ENCODE results near the gene CASR. TPM values are rescaled to one million over a fixed set of nuclear protein-coding genes. Genes with fewer than 3 reads are reported as not detected.

CASR gene
- total RNA-seq, 1 donor from 2014 or later = not detected

DNA sequence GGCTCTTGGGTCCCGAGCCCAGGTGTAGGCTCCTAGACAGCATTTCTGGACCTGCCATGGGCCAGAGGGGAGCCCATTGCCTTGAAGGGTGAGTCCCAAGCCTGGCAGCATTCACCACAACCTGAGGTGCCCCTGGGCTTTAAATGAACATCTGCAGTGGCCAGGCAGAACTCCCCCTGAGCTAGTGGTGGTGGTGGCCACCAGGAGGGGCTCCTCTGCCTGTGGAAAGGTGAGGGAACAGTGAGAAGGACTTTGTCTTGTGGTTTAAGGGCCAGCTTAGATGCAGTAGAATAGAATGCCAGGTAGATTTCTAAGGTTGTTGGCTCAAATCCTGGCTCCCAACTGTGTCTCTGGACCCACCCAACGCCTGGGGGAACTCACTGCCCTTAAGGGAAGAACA lies 55.6 kb downstream of the CASR start:
- H3K27ac Mint-ChIP-seq (ENCODE audit: unreplicated experiment) = no peak overlapping the region
- no peak for DNase-seq (ENCODE audit: low spot score)
- H3K4me1 Mint-ChIP-seq (ENCODE audit: low read depth) = no peaks in the 10 kb centered on the region
- TF ChIP-seq, protein P1, sequence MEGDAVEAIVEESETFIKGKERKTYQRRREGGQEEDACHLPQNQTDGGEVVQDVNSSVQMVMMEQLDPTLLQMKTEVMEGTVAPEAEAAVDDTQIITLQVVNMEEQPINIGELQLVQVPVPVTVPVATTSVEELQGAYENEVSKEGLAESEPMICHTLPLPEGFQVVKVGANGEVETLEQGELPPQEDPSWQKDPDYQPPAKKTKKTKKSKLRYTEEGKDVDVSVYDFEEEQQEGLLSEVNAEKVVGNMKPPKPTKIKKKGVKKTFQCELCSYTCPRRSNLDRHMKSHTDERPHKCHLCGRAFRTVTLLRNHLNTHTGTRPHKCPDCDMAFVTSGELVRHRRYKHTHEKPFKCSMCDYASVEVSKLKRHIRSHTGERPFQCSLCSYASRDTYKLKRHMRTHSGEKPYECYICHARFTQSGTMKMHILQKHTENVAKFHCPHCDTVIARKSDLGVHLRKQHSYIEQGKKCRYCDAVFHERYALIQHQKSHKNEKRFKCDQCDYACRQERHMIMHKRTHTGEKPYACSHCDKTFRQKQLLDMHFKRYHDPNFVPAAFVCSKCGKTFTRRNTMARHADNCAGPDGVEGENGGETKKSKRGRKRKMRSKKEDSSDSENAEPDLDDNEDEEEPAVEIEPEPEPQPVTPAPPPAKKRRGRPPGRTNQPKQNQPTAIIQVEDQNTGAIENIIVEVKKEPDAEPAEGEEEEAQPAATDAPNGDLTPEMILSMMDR (IDR thresholded peaks at IDR 0.05) = no peak
- H3K4me3 Mint-ChIP-seq (ENCODE audit: unreplicated experiment) = no peak overlapping the region
- peaks cover 31% of the 10 kb centered on the region for H3K27me3 Mint-ChIP-seq (ENCODE audit: low read depth)
- H3K9me3 Mint-ChIP-seq (ENCODE audit: low read depth) = no peaks in the 10 kb centered on the region
- H3K36me3 Mint-ChIP-seq (ENCODE audit: low read depth) = no peaks in the 10 kb centered on the region

DNA sequence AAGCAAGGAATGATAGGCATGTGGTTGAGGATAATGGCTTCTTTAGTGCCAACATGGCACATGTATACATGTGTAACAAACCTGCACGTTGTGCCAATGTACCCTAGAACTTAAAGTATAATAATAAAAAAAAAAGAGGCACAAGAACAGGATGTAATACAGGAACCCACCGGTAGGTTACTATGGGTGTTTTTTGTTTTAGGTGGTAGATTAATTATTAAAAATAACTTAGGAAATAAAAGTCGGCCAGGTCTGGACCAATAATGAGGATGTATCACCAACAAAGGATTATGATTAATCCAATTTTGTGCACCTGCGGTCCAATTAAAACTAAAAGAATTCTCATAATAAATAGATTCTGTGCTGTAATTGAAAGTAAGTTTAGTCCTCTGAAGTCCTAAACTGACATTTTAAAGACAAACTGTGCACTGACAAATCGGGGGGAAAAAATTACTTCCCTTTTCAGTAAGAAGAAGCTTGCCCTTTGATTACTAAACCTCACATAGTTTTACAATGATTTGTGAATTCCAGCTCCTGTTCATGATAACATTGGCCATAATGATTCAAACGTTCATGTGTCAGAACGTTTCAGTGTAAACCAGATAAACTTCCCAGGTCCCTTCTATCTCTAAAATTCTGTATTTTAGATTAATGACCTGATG lies 62.2 kb downstream of the CASR start:
- DNase-seq (ENCODE audit: low spot score) = no peak
- Mint-ChIP-seq H3K9me3 (ENCODE audit: low read depth) (no peaks in the 10 kb centered on the region), H3K36me3 (ENCODE audit: low read depth) (no peaks in the 10 kb centered on the region), H3K27ac (ENCODE audit: unreplicated experiment) (no peak overlapping the region), H3K4me1 (ENCODE audit: low read depth) (no peaks in the 10 kb centered on the region), H3K27me3 (ENCODE audit: low read depth) (peaks cover 36% of the 10 kb centered on the region), H3K4me3 (ENCODE audit: unreplicated experiment) (no peak overlapping the region)
- TF ChIP-seq, protein P1 (IDR thresholded peaks at IDR 0.05) = no peak

DNA sequence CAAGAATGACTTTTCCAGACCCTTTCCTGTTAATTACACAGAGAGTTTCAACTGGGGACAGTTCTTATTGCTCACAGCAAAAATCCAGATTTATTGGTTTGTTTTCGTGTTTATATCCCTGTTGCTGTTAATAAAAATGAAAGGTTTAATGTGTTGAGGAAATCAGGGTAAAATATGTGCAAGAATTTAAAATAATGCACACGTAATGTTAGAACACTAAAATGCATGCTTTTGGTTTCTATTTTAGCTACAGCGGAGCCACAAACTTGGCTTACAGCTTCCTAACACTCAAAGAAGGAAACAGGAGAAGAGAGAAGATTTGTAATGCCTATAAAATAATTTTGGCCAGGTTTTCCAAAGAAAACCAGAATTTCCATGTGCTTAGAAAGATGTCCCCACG lies 62.7 kb downstream of the CASR start:
- Mint-ChIP-seq H3K27ac (ENCODE audit: unreplicated experiment) (no peak overlapping the region), H3K4me1 (ENCODE audit: low read depth) (no peaks in the 10 kb centered on the region), H3K36me3 (ENCODE audit: low read depth) (no peaks in the 10 kb centered on the region), H3K9me3 (ENCODE audit: low read depth) (no peaks in the 10 kb centered on the region), H3K27me3 (ENCODE audit: low read depth) (peaks cover 39% of the 10 kb centered on the region), H3K4me3 (ENCODE audit: unreplicated experiment) (no peak overlapping the region)
- DNase-seq (ENCODE audit: low spot score) = no peak
- TF ChIP-seq, protein P1 (IDR thresholded peaks at IDR 0.05) = no peak

DNA sequence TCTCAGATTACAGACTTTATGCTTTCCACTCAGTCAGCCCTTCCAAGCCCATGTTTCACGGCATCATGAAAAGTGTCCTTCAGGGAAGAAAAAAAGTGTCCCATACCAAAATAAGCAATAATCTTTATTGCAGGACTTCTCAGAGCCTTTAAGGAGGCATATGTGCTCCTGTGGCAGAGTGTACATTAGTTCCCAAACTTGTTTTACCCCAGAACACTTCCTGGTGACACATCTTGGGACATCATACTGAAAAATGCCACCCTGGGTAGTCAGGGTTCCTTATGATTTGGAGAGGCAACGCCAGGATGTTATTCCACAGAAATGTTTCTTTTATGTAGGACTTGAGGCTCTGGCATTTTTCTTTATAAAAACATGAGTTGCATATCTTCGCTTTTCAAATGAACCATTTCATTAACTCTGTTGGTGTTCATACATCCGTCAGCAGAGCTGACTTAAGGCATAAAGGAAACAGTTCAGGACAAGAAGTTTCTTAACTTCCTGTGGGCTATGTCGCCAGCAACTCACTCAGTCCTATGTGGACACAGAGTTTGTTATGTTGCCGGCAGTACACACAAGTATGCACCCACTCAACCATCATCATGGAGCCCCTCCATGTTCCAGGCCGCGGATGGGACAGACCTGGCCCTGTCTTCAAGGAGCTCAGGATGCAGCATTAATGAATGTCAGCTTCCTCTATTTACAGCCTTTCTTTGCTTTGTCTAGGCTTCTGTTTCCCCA lies 63.8 kb downstream of the CASR start:
- Mint-ChIP-seq H3K9me3 (ENCODE audit: low read depth) (no peaks in the 10 kb centered on the region), H3K4me1 (ENCODE audit: low read depth) (no peaks in the 10 kb centered on the region), H3K27me3 (ENCODE audit: low read depth) (peaks cover 38% of the 10 kb centered on the region), H3K36me3 (ENCODE audit: low read depth) (no peaks in the 10 kb centered on the region), H3K27ac (ENCODE audit: unreplicated experiment) (no peak overlapping the region), H3K4me3 (ENCODE audit: unreplicated experiment) (no peak overlapping the region)
- DNase-seq (ENCODE audit: low spot score) = no peak
- TF ChIP-seq, protein P1 (IDR thresholded peaks at IDR 0.05) = no peak

DNA sequence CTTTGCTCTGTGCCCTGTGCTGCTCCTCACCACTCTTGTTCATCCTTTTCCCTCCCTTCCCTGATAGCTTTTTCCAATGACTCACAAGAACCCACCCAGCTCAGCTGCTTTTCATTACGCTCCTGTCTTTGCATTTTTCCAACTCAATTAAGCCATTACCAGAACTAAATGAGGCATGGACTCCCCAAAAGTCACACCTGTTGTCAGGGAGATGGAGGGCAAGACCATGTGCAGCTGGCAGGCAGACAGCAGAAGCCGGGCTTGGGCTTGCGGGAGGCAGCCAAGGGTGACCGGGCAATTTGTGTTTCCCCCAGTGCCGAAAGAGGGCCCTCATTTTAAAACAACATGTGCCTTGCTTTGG lies 64.3 kb downstream of the CASR start:
- H3K27ac Mint-ChIP-seq (ENCODE audit: unreplicated experiment) = no peak overlapping the region

More for the DNA sequence above, 64.3 kb downstream of the CASR start:
- no peak overlapping the region for H3K4me3 Mint-ChIP-seq (ENCODE audit: unreplicated experiment)
- H3K4me1 Mint-ChIP-seq (ENCODE audit: low read depth) = no peaks in the 10 kb centered on the region
- DNase-seq (ENCODE audit: low spot score) = no peak
- no peaks in the 10 kb centered on the region for H3K9me3 Mint-ChIP-seq (ENCODE audit: low read depth)
- TF ChIP-seq, protein P1 (IDR thresholded peaks at IDR 0.05) = no peak
- H3K27me3 Mint-ChIP-seq (ENCODE audit: low read depth) = peaks cover 35% of the 10 kb centered on the region
- no peaks in the 10 kb centered on the region for H3K36me3 Mint-ChIP-seq (ENCODE audit: low read depth)
